A673 (cell line): Measurements from ENCODE around the gene TREML4.

Experiments
- EZH2 ChIP-seq: fragments of 200-600 bp; sonication (generic); IDR thresholded peaks from 2 replicates; pipeline ENCODE4 v1.6.1; 2017; ENCODE audit warnings: borderline replicate concordance, low read depth, mild to moderate bottlenecking, mixed read lengths, antibody characterized with exemption, low read length; ENCODE audit not compliant: poor library complexity, severe bottlenecking
- TF ChIP-seq, protein P1 (sequence below): fragments of 300-800, 200-600 bp; sonication (generic); conservative IDR thresholded peaks from 2 replicates; pipeline ENCODE4 v1.5.1; 2017; ENCODE audit warnings: low read depth, mild to moderate bottlenecking, antibody characterized with exemption, low read length, moderate library complexity, mixed read lengths

DNA sequence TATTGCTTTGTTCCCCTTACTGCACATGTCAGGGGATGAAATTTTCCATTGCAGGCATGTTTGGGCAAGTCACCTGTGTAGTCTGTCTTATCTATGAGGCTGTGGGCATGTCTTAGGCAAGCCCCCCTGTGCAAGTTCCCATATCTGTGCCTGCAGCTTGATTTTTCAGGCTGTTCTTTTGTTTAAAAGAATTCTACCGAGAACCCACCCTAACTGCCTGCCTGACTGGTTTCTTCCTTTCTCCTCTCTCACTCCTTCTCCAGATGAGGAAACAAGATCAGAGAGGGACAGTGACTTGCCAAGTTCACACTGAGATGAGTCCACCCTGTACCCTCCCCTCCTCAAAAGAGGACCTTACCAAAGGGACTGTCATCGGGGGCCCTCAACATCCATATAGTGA lies 38.2 kb upstream of the TREML4 start:
- TF ChIP-seq, protein P1, sequence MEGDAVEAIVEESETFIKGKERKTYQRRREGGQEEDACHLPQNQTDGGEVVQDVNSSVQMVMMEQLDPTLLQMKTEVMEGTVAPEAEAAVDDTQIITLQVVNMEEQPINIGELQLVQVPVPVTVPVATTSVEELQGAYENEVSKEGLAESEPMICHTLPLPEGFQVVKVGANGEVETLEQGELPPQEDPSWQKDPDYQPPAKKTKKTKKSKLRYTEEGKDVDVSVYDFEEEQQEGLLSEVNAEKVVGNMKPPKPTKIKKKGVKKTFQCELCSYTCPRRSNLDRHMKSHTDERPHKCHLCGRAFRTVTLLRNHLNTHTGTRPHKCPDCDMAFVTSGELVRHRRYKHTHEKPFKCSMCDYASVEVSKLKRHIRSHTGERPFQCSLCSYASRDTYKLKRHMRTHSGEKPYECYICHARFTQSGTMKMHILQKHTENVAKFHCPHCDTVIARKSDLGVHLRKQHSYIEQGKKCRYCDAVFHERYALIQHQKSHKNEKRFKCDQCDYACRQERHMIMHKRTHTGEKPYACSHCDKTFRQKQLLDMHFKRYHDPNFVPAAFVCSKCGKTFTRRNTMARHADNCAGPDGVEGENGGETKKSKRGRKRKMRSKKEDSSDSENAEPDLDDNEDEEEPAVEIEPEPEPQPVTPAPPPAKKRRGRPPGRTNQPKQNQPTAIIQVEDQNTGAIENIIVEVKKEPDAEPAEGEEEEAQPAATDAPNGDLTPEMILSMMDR, result no peak
- TF ChIP-seq EZH2, result no peak
